ENCODE results near the gene CCR7. TPM values are rescaled to one million over a fixed set of nuclear protein-coding genes. Genes with fewer than 3 reads are reported as not detected.

Gene CCR7
- total and polyA plus RNA-seq, 4 donors: 1.8 to 5.9 (median 3.0) TPM

GRCh38 chr17:40535438-40535837, 29.8 kb downstream of the CCR7 start:
- no peaks in the 10 kb centered on the region for H3K36me3 ChIP-seq (ENCODE audit: control insufficient read depth in 4 of 4, insufficient read depth in 4 of 4, low read length in 4 of 4)
- no peak overlapping the region for H3K4me3 ChIP-seq
- H3K9me3 ChIP-seq (ENCODE audit: control insufficient read depth in 4 of 4, insufficient read depth in 3 of 4, low read length in 3 of 4): no peaks in the 10 kb centered on the region
- DNase-seq (no peak), ATAC-seq (ENCODE audit: insufficient read depth, low FRiP score) (no peak)
- peak overlapping the region in 1 of 2 donors; percentile 85 for H3K27ac ChIP-seq (ENCODE audit: low read depth in 1 of 2, low read length in 1 of 2)
- WGBS, 2 donors: 65 to 88% methylated on average over 4 of the region's 4 CpGs
- TF ChIP-seq CTCF (IDR thresholded peaks at IDR 0.05; ENCODE audit: control extremely low read depth, extremely low read depth): no peak
- no peak overlapping the region for H3K9ac ChIP-seq (ENCODE audit: insufficient read depth in 1 of 2, low read length in 2 of 2)
- H3K4me1 ChIP-seq (ENCODE audit: control insufficient read depth in 5 of 5, insufficient read depth in 5 of 5, low read length in 5 of 5): peaks cover 8 to 30% (median 18%) of the 10 kb centered on the region in 5 donors
- no peaks in the 10 kb centered on the region for H3K27me3 ChIP-seq (ENCODE audit: control insufficient read depth in 3 of 3, insufficient read depth in 3 of 3, low read length in 2 of 3)

GRCh38 chr17:40534371-40535189, 30.7 kb downstream of the CCR7 start:
- H3K9ac ChIP-seq (ENCODE audit: insufficient read depth in 1 of 2, low read length in 2 of 2): no peak overlapping the region
- no peak for TF ChIP-seq CTCF (IDR thresholded peaks at IDR 0.05; ENCODE audit: control extremely low read depth, extremely low read depth)
- H3K36me3 ChIP-seq (ENCODE audit: control insufficient read depth in 4 of 4, insufficient read depth in 4 of 4, low read length in 4 of 4): no peaks in the 10 kb centered on the region
- H3K9me3 ChIP-seq (ENCODE audit: control insufficient read depth in 4 of 4, insufficient read depth in 3 of 4, low read length in 3 of 4): no peaks in the 10 kb centered on the region
- WGBS, 2 donors: 83 to 92% methylated on average over 11 of the region's 11 CpGs
- peaks cover 8 to 26% (median 18%) of the 10 kb centered on the region in 5 donors for H3K4me1 ChIP-seq (ENCODE audit: control insufficient read depth in 5 of 5, insufficient read depth in 5 of 5, low read length in 5 of 5)
- DNase-seq (no peak), ATAC-seq (ENCODE audit: insufficient read depth, low FRiP score) (no peak)
- H3K27ac ChIP-seq (ENCODE audit: low read depth in 1 of 2, low read length in 1 of 2): peak overlapping the region in 1 of 2 donors; percentile 89
- H3K27me3 ChIP-seq (ENCODE audit: control insufficient read depth in 3 of 3, insufficient read depth in 3 of 3, low read length in 2 of 3): no peaks in the 10 kb centered on the region
- H3K4me3 ChIP-seq: no peak overlapping the region

- Histone ChIP-seq H3K9me3 (ENCODE audit: control insufficient read depth in 4 of 4, insufficient read depth in 3 of 4, low read length in 3 of 4) (no peaks in the 10 kb centered on the region), H3K4me1 (ENCODE audit: control insufficient read depth in 5 of 5, insufficient read depth in 5 of 5, low read length in 5 of 5) (peaks cover 8 to 26% (median 18%) of the 10 kb centered on the region in 5 donors), H3K9ac (ENCODE audit: insufficient read depth in 1 of 2, low read length in 2 of 2) (no peak overlapping the region), H3K27me3 (ENCODE audit: control insufficient read depth in 3 of 3, insufficient read depth in 3 of 3, low read length in 2 of 3) (no peaks in the 10 kb centered on the region), H3K4me3 (no peak overlapping the region), H3K27ac (ENCODE audit: low read depth in 1 of 2, low read length in 1 of 2) (peak overlapping the region in 1 of 2 donors; percentile 89), H3K36me3 (ENCODE audit: control insufficient read depth in 4 of 4, insufficient read depth in 4 of 4, low read length in 4 of 4) (no peaks in the 10 kb centered on the region)
- WGBS, 2 donors: 47 to 78% methylated on average over 4 of the region's 4 CpGs
- no peak for DNase-seq
- ATAC-seq (ENCODE audit: insufficient read depth, low FRiP score): no peak
- TF ChIP-seq CTCF (IDR thresholded peaks at IDR 0.05; ENCODE audit: control extremely low read depth, extremely low read depth): no peak
Observed at GRCh38 chr17:40533896-40534295, 31.4 kb downstream of the CCR7 start.
